D721Med (cell line): ENCODE results near the gene NDUFA8.

ENCODE experiments used
- DNase-seq: peaks from one replicate; pipeline ENCODE4 v3.0.0; 2011; ENCODE audit warnings: low spot score; ENCODE audit not compliant: insufficient read length
- FAIRE-seq: peaks from 2 replicates; lab custom pipeline; 2011; peaks lifted over from hg19 to GRCh38; lab: Jason Lieb, UNC
- CTCF ChIP-seq: IDR thresholded peaks from 2 replicates; pipeline ENCODE4 v1.5.1; 2012; ENCODE audit warnings: mild to moderate bottlenecking, control low read depth; ENCODE audit not compliant: insufficient read depth; ENCODE audit errors: missing control alignments

The NDUFA8 gene

GRCh38 chr9:122140368-122141193 is 19.0 kb downstream of the NDUFA8 start:
- DNase-seq, result no peak
- TF ChIP-seq CTCF, result no peak

GRCh38 chr9:122138560-122139268 is 20.9 kb downstream of the NDUFA8 start:
- FAIRE-seq (no peak), DNase-seq (no peak)
- TF ChIP-seq CTCF, result no peak

More at GRCh38 chr9:122140368-122141193, 19.0 kb downstream of the NDUFA8 start:
- FAIRE-seq, result no peak

- no peak for DNase-seq
- TF ChIP-seq CTCF, result no peak
- no peak for FAIRE-seq
These were observed 24.1 kb downstream of the NDUFA8 start for GRCh38 chr9:122135529-122135859.

- DNase-seq, result no peak
- no peak for FAIRE-seq
- TF ChIP-seq CTCF, result no peak
These were observed 24.6 kb downstream of the NDUFA8 start for GRCh38 chr9:122134822-122135528.

- no peak for TF ChIP-seq CTCF
- FAIRE-seq (no peak), DNase-seq (no peak)
These were observed 25.5 kb downstream of the NDUFA8 start for GRCh38 chr9:122133984-122134535.

GRCh38 chr9:122133263-122133983 is 26.2 kb downstream of the NDUFA8 start:
- no peak for DNase-seq
- no peak for FAIRE-seq
- no peak for TF ChIP-seq CTCF
